ENCODE results near the gene TTL. TPM values are rescaled to one million over a fixed set of nuclear protein-coding genes. Genes with fewer than 3 reads are reported as not detected.

TTL gene
- total RNA-seq, 3 donors from 2014 or later = 13.4 to 32.2 (median 20.3) TPM

DNA sequence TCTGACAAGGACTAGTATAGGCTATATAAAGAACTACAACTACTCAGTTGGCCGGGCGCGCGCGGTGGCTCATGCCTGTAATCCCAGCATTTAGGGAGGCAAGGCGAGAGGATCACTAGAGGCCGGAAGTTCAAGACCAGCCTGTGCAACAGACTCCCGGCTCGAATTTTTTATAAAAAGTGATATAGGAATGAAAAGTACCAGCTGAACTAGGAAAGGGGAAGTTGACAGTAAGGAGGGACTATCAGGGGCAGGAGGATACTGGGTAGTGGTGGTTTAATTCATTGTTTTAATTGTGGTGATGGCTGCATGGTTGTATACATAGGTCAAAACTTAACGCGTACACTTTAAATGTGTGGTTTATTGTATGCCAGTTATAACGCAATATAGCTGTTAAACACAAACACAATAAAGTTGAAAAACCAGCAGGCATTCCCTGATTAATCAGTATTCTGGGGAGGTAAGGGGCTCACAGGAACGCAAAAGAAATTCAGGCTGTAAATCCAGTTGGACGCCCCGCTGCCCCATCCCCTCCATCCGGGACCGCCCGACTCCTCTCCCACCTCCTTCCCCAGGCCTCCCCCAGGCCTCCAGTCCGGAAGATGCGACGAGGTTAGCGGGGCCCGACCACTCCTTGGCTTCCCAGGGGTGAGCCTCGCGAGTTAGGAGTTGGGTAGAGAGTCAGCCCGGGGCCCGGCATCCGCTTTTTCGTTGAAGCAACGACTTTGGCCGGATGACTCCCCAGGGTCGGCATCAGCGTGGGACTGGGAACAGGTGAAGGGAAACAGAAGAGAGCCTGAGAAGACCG, 59.6 kb downstream of the TTL start:
- Histone ChIP-seq H3K9me3 (no peaks in the 10 kb centered on the region), H3K36me3 (ENCODE audit: low read depth) (no peaks in the 10 kb centered on the region), H3K4me3 (peak overlapping the region; percentile 88), H3K4me1 (ENCODE audit: low read depth) (peaks cover 15% of the 10 kb centered on the region)
- DNase-seq (peak; percentile 19 to 84 (median 79)), ATAC-seq (peak; percentile 82)
- TF ChIP-seq, protein P1, sequence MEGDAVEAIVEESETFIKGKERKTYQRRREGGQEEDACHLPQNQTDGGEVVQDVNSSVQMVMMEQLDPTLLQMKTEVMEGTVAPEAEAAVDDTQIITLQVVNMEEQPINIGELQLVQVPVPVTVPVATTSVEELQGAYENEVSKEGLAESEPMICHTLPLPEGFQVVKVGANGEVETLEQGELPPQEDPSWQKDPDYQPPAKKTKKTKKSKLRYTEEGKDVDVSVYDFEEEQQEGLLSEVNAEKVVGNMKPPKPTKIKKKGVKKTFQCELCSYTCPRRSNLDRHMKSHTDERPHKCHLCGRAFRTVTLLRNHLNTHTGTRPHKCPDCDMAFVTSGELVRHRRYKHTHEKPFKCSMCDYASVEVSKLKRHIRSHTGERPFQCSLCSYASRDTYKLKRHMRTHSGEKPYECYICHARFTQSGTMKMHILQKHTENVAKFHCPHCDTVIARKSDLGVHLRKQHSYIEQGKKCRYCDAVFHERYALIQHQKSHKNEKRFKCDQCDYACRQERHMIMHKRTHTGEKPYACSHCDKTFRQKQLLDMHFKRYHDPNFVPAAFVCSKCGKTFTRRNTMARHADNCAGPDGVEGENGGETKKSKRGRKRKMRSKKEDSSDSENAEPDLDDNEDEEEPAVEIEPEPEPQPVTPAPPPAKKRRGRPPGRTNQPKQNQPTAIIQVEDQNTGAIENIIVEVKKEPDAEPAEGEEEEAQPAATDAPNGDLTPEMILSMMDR (IDR thresholded peaks at IDR 0.05) = no peak
- intact Hi-C loops (cut with DNase I, micrococcal nuclease) = no loop called here

- Histone ChIP-seq H3K36me3 (ENCODE audit: low read depth) (no peaks in the 10 kb centered on the region), H3K4me3 (peak within 1 kb of the TSS; percentile 88), H3K4me1 (ENCODE audit: low read depth) (peaks cover 15% of the 10 kb centered on the region), H3K9me3 (no peaks in the 10 kb centered on the region)
- ATAC-seq (peak; percentile 97), DNase-seq (peak; percentile 88 to 93 (median 89))
- TF ChIP-seq, protein P1 (IDR thresholded peaks at IDR 0.05) = no peak
- intact Hi-C loops (cut with DNase I, micrococcal nuclease) = no loop called here
These were observed 60.4 kb downstream of the TTL start, which contains the start of gene POLR1B for GRCh38 chr2:112542123-112542983. POLR1B (plus strand) TSS chr2:112542465; CDS start chr2:112542495, 30 bp downstream.

DNA sequence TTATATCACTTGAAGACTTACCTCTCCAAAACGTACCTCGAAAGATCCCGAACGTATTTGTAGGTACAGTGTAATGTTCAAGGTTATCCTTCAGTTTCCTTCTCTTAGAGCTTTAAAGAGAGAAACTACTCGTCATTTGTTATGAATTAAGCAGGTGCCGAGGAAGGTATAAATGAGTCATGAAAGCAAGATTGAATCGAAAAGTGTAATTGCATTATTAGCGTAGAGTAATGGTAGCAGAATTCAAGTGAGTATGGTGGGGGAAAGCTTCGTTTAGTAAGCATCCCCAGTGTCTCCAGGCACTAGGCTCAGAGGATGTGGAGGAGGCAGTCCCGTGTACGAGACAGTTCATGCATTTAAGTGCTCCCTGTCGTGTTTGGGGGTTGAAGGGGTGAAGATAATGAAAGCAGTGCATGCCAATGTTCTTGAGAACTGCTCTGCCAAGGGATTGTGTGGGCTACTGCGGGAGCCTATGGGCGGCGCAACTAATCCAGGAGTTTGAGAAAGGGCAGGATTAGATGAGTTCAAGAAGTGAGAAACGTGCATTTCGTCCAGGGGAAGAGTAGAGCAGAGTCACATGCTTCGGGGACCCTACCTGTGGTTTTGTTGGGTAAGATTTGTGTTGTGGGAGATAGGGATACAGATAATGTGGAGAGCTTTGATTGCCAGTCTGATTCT, 61.2 kb downstream of the TTL start:
- H3K4me1 ChIP-seq (ENCODE audit: low read depth) = peaks cover 15% of the 10 kb centered on the region
- H3K36me3 ChIP-seq (ENCODE audit: low read depth) = no peaks in the 10 kb centered on the region
- peak; percentile 3 for ATAC-seq
- DNase-seq = peak in 1 of 3 donors; percentile 5
- TF ChIP-seq, protein P1 (IDR thresholded peaks at IDR 0.05) = no peak
- peak overlapping the region; percentile 88 for H3K4me3 ChIP-seq
- intact Hi-C loops (cut with DNase I, micrococcal nuclease) = no loop called here
- no peaks in the 10 kb centered on the region for H3K9me3 ChIP-seq

DNA sequence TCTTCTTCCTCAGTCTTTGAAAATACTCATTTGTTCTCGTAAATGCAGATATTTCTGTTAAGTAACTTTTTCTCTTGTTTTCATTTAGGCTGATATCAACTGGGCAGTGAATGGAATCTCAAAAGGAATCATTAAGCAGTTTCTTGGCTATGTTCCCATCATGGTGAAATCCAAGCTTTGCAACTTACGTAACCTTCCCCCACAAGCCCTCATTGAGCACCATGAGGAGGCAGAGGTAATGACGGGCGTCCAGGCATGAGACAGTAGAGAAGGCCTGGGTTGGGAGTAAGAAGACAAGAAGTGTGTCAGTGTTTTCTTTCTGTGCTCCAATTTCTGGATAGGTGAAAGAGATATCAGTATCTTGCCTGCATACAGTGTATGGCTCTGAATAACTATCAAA, 65.4 kb downstream of the TTL start:
- DNase-seq (no peak), ATAC-seq (no peak)
- Histone ChIP-seq H3K36me3 (ENCODE audit: low read depth) (peaks cover 6% of the 10 kb centered on the region), H3K4me1 (ENCODE audit: low read depth) (peaks cover 9% of the 10 kb centered on the region), H3K4me3 (no peak overlapping the region), H3K9me3 (no peaks in the 10 kb centered on the region)
- intact Hi-C loops (cut with DNase I, micrococcal nuclease) = no loop called here
- TF ChIP-seq, protein P1 (IDR thresholded peaks at IDR 0.05) = no peak

GRCh38 chr2:112548980-112549379, 67.0 kb downstream of the TTL start:
- intact Hi-C loops (cut with DNase I, micrococcal nuclease) = no loop called here
- ATAC-seq (no peak), DNase-seq (no peak)
- H3K36me3 ChIP-seq (ENCODE audit: low read depth) = peaks cover 6% of the 10 kb centered on the region
- TF ChIP-seq, protein P1 (IDR thresholded peaks at IDR 0.05) = no peak
- H3K4me3 ChIP-seq = no peak overlapping the region
- no peaks in the 10 kb centered on the region for H3K9me3 ChIP-seq
- H3K4me1 ChIP-seq (ENCODE audit: low read depth) = no peaks in the 10 kb centered on the region

Measured in mucosa of descending colon (tissue), 3 donors.